ENCODE measurements around the gene TACC2.
A peak's percentile ranks its signal among the peaks of the same experiment; 100 is the strongest.

TACC2 gene

DNA sequence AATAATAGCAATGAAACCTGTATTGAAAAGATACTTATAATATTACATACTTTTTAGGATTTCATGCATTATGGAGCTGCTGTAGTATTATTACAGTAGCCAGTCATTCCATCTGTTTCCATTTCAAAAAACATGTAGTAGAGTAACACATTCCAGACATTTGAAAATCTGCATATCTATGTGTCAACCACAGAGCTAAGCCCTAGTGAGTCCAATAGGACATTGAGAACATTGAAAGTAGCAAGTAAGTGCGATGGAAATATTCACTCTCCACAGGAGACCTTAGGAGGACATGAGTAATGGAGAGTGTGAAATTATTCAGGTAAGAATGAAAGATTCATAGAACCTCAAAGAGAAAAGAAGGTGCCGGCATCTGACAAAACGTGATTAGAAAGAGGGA lies 29.3 kb upstream of the TACC2 start:
- TF ChIP-seq, protein P1, sequence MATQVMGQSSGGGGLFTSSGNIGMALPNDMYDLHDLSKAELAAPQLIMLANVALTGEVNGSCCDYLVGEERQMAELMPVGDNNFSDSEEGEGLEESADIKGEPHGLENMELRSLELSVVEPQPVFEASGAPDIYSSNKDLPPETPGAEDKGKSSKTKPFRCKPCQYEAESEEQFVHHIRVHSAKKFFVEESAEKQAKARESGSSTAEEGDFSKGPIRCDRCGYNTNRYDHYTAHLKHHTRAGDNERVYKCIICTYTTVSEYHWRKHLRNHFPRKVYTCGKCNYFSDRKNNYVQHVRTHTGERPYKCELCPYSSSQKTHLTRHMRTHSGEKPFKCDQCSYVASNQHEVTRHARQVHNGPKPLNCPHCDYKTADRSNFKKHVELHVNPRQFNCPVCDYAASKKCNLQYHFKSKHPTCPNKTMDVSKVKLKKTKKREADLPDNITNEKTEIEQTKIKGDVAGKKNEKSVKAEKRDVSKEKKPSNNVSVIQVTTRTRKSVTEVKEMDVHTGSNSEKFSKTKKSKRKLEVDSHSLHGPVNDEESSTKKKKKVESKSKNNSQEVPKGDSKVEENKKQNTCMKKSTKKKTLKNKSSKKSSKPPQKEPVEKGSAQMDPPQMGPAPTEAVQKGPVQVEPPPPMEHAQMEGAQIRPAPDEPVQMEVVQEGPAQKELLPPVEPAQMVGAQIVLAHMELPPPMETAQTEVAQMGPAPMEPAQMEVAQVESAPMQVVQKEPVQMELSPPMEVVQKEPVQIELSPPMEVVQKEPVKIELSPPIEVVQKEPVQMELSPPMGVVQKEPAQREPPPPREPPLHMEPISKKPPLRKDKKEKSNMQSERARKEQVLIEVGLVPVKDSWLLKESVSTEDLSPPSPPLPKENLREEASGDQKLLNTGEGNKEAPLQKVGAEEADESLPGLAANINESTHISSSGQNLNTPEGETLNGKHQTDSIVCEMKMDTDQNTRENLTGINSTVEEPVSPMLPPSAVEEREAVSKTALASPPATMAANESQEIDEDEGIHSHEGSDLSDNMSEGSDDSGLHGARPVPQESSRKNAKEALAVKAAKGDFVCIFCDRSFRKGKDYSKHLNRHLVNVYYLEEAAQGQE (IDR thresholded peaks at IDR 0.05; ENCODE audit: insufficient read depth in 1 of 2, low read depth in 2 of 2, low read length in 2 of 2), result no peak
- TF ChIP-seq SIN3A (IDR thresholded peaks at IDR 0.05; ENCODE audit: borderline replicate concordance, insufficient read depth, low read length) (no peak), POLR2AphosphoS5 (IDR thresholded peaks at IDR 0.05; ENCODE audit: low read depth, low read length) (no peak), FOXP2 (optimal IDR thresholded peaks at IDR 0.05; ENCODE audit: borderline replicate concordance, extremely low read depth, extremely low read length, insufficient read depth) (no peak), TAF1 (IDR thresholded peaks at IDR 0.05; ENCODE audit: borderline replicate concordance, insufficient read depth, low read length) (no peak)

DNA sequence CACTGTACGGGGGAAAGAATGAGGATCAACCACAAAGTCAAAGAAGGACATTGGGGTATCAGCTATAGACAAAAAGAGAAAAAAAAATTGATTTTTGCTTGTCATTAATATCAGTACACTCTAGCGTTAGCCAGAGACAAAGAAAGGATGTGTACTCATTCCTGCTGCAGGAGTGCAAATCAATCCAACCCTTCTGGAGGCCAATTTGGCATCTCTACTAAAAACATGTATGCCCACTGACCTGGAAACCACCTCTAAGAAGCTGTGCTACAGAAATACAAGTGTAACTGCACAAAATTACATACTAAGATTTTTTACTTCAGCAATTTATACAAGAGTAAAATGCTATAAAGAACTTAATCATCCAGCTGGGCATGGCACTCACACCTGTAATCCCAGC lies 27.5 kb upstream of the TACC2 start:
- TF ChIP-seq, protein P1 (IDR thresholded peaks at IDR 0.05; ENCODE audit: insufficient read depth in 1 of 2, low read depth in 2 of 2, low read length in 2 of 2), result no peak
- TF ChIP-seq POLR2AphosphoS5 (IDR thresholded peaks at IDR 0.05; ENCODE audit: low read depth, low read length) (no peak), TAF1 (IDR thresholded peaks at IDR 0.05; ENCODE audit: borderline replicate concordance, insufficient read depth, low read length) (no peak), FOXP2 (optimal IDR thresholded peaks at IDR 0.05; ENCODE audit: borderline replicate concordance, extremely low read depth, extremely low read length, insufficient read depth) (no peak)

DNA sequence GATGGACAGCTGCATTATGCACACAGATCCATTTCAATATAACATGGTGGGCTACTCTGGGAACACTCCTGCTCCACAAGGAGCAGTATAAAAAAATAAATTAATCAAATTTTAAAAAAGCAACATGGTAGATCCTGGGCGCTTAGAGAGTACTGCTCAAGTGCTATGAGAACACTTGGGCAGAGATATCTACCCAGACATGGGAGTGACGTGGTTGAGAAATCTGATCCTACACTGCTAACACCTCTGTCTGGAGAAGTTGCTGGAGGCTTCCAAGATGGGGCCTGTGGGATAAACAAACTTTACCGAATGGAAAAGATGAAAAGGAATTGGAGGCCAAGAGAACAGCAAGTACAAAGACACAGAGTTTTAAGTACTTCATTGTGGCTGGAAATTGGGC lies 23.0 kb upstream of the TACC2 start:
- TF ChIP-seq, protein P1 (IDR thresholded peaks at IDR 0.05; ENCODE audit: insufficient read depth in 1 of 2, low read depth in 2 of 2, low read length in 2 of 2), result no peak
- TF ChIP-seq SIN3A (IDR thresholded peaks at IDR 0.05; ENCODE audit: borderline replicate concordance, insufficient read depth, low read length), result no peak
- TF ChIP-seq TAF1 (IDR thresholded peaks at IDR 0.05; ENCODE audit: borderline replicate concordance, insufficient read depth, low read length), result no peak
- no peak for TF ChIP-seq POLR2AphosphoS5 (IDR thresholded peaks at IDR 0.05; ENCODE audit: low read depth, low read length)
- no peak for TF ChIP-seq FOXP2 (optimal IDR thresholded peaks at IDR 0.05; ENCODE audit: borderline replicate concordance, extremely low read depth, extremely low read length, insufficient read depth)

DNA sequence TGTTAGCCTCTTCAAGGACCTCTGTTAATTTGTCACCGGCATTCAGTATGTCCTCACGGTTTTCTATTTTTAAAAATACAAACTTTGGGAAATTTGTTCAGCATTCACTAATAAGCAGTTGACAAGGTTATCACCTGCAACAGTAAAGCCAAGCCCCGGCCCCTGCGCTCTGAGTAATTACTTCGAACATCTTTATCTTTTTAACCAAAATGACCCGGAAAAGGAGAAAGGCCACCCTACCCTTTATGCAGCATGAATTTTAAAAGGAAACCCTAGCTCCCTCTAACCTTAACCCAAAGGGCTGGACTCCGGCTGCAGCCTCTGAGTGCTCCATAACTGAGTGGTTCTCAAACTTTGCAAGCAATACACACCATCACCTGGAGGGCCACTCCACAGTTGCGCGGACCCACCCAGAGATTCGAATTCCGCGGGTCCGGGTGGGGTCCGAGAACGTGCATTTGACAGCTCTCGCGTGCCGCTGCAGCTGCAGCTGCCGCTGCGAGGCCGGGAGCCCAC lies 14.9 kb upstream of the TACC2 start:
- peak; percentile 26; the same call in 1 of the 2 replicates for TF ChIP-seq SIN3A (IDR thresholded peaks at IDR 0.05; ENCODE audit: borderline replicate concordance, insufficient read depth, low read length)
- no peak for TF ChIP-seq TAF1 (IDR thresholded peaks at IDR 0.05; ENCODE audit: borderline replicate concordance, insufficient read depth, low read length)
- no peak for TF ChIP-seq FOXP2 (optimal IDR thresholded peaks at IDR 0.05; ENCODE audit: borderline replicate concordance, extremely low read depth, extremely low read length, insufficient read depth)
- TF ChIP-seq, protein P1 (IDR thresholded peaks at IDR 0.05; ENCODE audit: insufficient read depth in 1 of 2, low read depth in 2 of 2, low read length in 2 of 2), result no peak

Data from PFSK-1 (cell line).